SU-DHL-6 (cell line): ENCODE results near the gene SOSTDC1.

Source experiments
- H2AFZ ChIP-seq: fragments of 200-600 bp; sonication (generic); 2 replicates; pipeline ENCODE4 v1.6.1; 2014; ENCODE audit warnings: low read depth, mild to moderate bottlenecking, moderate library complexity, mixed read lengths, antibody characterized with exemption, low read length; ENCODE audit not compliant: severe bottlenecking
- H3F3A ChIP-seq: fragments of 200-600 bp; shearing (Covaris generic); 2 replicates; pipeline ENCODE4 v1.6.0; 2016; ENCODE audit warnings: antibody characterized with exemption, mild to moderate bottlenecking; ENCODE audit not compliant: insufficient read depth
- H3K27ac ChIP-seq: fragments of 200-600 bp; sonication (generic); 2 replicates; pipeline ENCODE4 v1.5.1; 2016; ENCODE audit warnings: low read depth, mild to moderate bottlenecking, low read length, moderate library complexity, mixed read lengths
- H3K27me3 ChIP-seq: fragments of 200-600 bp; sonication (generic), shearing (Covaris generic); 2 replicates; pipeline ENCODE4 v1.6.0; 2014; ENCODE audit warnings: mild to moderate bottlenecking, low read length
- H3K36me3 ChIP-seq: fragments of 200-600 bp; sonication (generic); 2 replicates; pipeline ENCODE4 v1.6.1; 2014; ENCODE audit warnings: mild to moderate bottlenecking, low read length, mixed read lengths
- H3K4me2 ChIP-seq: fragments of 300-600, 200-600 bp; shearing (Covaris generic), sonication (generic); 2 replicates; pipeline ENCODE4 v1.6.0; 2014; ENCODE audit warnings: low read length, low read depth, mild to moderate bottlenecking; ENCODE audit not compliant: poor library complexity, severe bottlenecking
- H3K4me3 ChIP-seq: fragments of 200-600 bp; sonication (generic); 2 replicates; pipeline ENCODE4 v1.5.1; 2014; ENCODE audit warnings: antibody characterized with exemption, low read length, mild to moderate bottlenecking, mixed read lengths; ENCODE audit not compliant: insufficient read depth, poor library complexity, severe bottlenecking
- H3K79me2 ChIP-seq: fragments of 200-600 bp; sonication (generic); 2 replicates; pipeline ENCODE4 v1.6.1; 2014; ENCODE audit warnings: mild to moderate bottlenecking, low read length, moderate library complexity; ENCODE audit not compliant: insufficient read depth
- H3K9ac ChIP-seq: fragments of 200-600 bp; sonication (generic); 2 replicates; pipeline ENCODE4 v1.7.0; 2014; ENCODE audit warnings: mild to moderate bottlenecking, low read length
- H3K9me2 ChIP-seq: fragments of 200-600 bp; sonication (generic); replicated peaks from 2 replicates; pipeline ENCODE4 v1.6.1; 2014; ENCODE audit warnings: low read length; ENCODE audit not compliant: insufficient read depth
- H3K9me3 ChIP-seq: fragments of 200-600 bp; sonication (generic); 2 replicates; pipeline ENCODE4 v1.6.1; 2014; ENCODE audit warnings: low read length, mixed read lengths; ENCODE audit not compliant: insufficient read depth
- H4K20me1 ChIP-seq: fragments of 200-600 bp; sonication (generic); 2 replicates; pipeline ENCODE4 v1.6.1; 2014; ENCODE audit warnings: low read depth, mild to moderate bottlenecking, antibody characterized with exemption, low read length, moderate library complexity, mixed read lengths
- EZH2phosphoT487 ChIP-seq: fragments of 200-600 bp; sonication (generic), shearing (Covaris generic); conservative IDR thresholded peaks from 2 replicates; pipeline ENCODE4 v1.6.1; 2018; ENCODE audit warnings: mild to moderate bottlenecking, antibody characterized with exemption, low read length, moderate library complexity, mixed read lengths
- TF ChIP-seq, protein P1 (sequence below): fragments of 200-600 bp; sonication (generic); IDR thresholded peaks from one replicate; pipeline ENCODE4 v1.5.1; 2017; ENCODE audit warnings: antibody characterized with exemption, mild to moderate bottlenecking, low read length, moderate library complexity; ENCODE audit not compliant: insufficient read depth, poor library complexity, severe bottlenecking

SOSTDC1 gene

DNA sequence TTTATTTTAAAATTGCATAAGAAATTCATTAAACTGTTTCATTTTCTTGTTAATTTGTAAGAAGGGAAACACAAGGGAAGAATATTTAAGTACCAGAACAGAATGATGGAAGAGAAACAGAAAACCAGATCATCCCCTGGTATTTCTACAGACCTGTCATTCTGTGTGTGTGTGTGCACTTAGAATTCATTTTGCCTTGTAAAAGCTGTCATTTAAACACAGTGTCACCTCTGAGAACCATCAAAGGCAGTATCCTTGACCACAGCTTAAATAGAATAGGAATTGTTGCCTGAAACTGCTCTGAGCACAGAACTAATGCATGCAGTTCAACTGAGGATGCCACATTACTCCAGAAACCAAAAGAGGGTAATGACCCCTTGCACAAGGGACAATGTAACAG, 37.4 kb downstream of the SOSTDC1 start:
- TF ChIP-seq, protein P1, sequence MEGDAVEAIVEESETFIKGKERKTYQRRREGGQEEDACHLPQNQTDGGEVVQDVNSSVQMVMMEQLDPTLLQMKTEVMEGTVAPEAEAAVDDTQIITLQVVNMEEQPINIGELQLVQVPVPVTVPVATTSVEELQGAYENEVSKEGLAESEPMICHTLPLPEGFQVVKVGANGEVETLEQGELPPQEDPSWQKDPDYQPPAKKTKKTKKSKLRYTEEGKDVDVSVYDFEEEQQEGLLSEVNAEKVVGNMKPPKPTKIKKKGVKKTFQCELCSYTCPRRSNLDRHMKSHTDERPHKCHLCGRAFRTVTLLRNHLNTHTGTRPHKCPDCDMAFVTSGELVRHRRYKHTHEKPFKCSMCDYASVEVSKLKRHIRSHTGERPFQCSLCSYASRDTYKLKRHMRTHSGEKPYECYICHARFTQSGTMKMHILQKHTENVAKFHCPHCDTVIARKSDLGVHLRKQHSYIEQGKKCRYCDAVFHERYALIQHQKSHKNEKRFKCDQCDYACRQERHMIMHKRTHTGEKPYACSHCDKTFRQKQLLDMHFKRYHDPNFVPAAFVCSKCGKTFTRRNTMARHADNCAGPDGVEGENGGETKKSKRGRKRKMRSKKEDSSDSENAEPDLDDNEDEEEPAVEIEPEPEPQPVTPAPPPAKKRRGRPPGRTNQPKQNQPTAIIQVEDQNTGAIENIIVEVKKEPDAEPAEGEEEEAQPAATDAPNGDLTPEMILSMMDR, result no peak
- no peak for TF ChIP-seq EZH2phosphoT487
- Histone ChIP-seq H3K36me3 (no peaks in the 10 kb centered on the region), H3K27ac (no peak overlapping the region), H3K27me3 (no peaks in the 10 kb centered on the region), H3K9ac (no peak overlapping the region), H3K79me2 (no peaks in the 10 kb centered on the region), H3K9me2 (no peaks in the 10 kb centered on the region), H3K9me3 (no peaks in the 10 kb centered on the region), H2AFZ (no peak overlapping the region), H3K4me3 (no peak overlapping the region), H4K20me1 (no peaks in the 10 kb centered on the region), H3K4me2 (no peak overlapping the region), H3F3A (no peaks in the 10 kb centered on the region)

DNA sequence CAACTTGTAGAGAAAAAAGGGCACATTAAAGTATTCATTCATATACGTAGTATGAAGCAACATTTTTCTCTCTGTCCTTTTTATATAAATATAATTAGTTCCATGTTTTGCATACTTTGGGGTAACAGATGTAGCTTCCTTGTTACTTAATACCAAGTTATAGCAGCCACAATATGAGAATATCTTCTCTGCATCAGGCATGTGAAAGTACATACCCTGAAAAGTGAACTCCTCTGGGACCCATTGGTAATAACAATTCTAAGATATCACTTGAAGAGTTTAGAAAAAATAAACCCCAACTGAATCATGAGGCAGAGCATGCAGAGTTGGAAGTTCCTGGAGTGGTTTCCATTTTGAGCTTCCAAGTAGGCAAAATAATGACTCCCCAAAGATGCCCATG, 41.8 kb downstream of the SOSTDC1 start:
- Histone ChIP-seq H3K9me3 (no peaks in the 10 kb centered on the region), H3K9me2 (no peaks in the 10 kb centered on the region), H2AFZ (no peak overlapping the region), H3F3A (no peaks in the 10 kb centered on the region), H3K27ac (no peak overlapping the region), H3K36me3 (no peaks in the 10 kb centered on the region), H3K4me3 (no peak overlapping the region), H3K9ac (no peak overlapping the region), H3K4me2 (no peak overlapping the region), H3K27me3 (no peaks in the 10 kb centered on the region), H3K79me2 (no peaks in the 10 kb centered on the region), H4K20me1 (no peaks in the 10 kb centered on the region)
- TF ChIP-seq, protein P1, result no peak

DNA sequence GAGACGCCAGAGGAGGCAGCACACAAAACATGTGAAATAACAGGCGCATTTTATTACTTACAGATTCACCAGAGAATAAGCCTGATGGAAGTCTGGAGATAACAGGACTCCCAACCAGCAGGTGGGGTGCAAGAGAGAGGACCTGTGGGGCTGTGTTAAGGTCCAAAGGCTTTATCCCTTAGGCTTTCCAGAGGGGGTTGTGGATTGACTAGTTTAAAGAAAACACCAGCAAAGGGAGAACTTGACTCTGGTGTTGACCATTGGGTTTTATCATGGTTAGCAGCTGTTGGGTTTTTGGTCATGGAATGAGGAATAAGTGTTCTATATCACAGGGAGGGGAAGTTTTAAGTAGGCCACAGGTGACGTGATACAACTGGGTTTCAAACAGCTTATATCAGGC, 42.6 kb downstream of the SOSTDC1 start:
- H3K4me3 ChIP-seq, result no peak overlapping the region
- no peak overlapping the region for H3K4me2 ChIP-seq
- no peaks in the 10 kb centered on the region for H3K36me3 ChIP-seq
- no peak overlapping the region for H3K9ac ChIP-seq
- no peak for TF ChIP-seq EZH2phosphoT487
- TF ChIP-seq, protein P1, result no peak
- no peaks in the 10 kb centered on the region for H4K20me1 ChIP-seq
- H2AFZ ChIP-seq, result no peak overlapping the region
- no peaks in the 10 kb centered on the region for H3K9me3 ChIP-seq
- no peaks in the 10 kb centered on the region for H3K27me3 ChIP-seq
- H3K79me2 ChIP-seq, result no peaks in the 10 kb centered on the region
- H3K9me2 ChIP-seq, result no peaks in the 10 kb centered on the region
- H3K27ac ChIP-seq, result no peak overlapping the region
- no peaks in the 10 kb centered on the region for H3F3A ChIP-seq

DNA sequence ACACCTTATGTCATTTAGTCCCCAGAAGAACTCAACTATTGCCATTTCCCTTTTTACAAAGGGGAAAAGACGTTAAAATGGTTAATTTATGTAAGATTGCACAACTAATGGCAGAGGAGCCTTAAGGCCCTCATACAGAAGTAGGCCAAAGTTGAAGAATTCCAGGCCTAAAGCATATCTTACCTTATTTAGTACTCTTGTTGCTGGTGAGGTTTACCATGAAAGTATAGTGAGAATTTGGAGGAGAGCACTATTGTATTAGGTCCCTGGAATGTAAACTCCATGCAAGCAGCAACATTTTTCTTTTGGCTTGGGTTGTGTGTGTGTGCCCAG, 43.5 kb downstream of the SOSTDC1 start:
- TF ChIP-seq, protein P1, result no peak
- TF ChIP-seq EZH2phosphoT487, result no peak
- H3K9me3 ChIP-seq, result no peaks in the 10 kb centered on the region
- no peak overlapping the region for H3K27ac ChIP-seq

More for the DNA sequence above, 43.5 kb downstream of the SOSTDC1 start:
- H3K79me2 ChIP-seq, result no peaks in the 10 kb centered on the region
- H3K36me3 ChIP-seq, result no peaks in the 10 kb centered on the region
- H3K27me3 ChIP-seq, result no peaks in the 10 kb centered on the region
- H3K4me3 ChIP-seq, result no peak overlapping the region
- no peaks in the 10 kb centered on the region for H4K20me1 ChIP-seq
- H3K9ac ChIP-seq, result no peak overlapping the region
- H2AFZ ChIP-seq, result no peak overlapping the region
- no peaks in the 10 kb centered on the region for H3K9me2 ChIP-seq
- no peak overlapping the region for H3K4me2 ChIP-seq
- H3F3A ChIP-seq, result no peaks in the 10 kb centered on the region
